Liver (tissue), 9 donors: Measurements from ENCODE around the gene TIAM1. TPM values are rescaled to one million over a fixed set of nuclear protein-coding genes. Genes with fewer than 3 reads are reported as not detected.

Source experiments
- DNase-seq: peaks from one replicate; pipeline ENCODE4 v3.0.0-alpha.2; 2017; ENCODE audit warnings: low spot score
- H3K27ac ChIP-seq, 2 donors: one replicate each; pipeline ENCODE4 v1.7.0; 2013; ENCODE audit warnings: inconsistent platforms in 2 of 2, low read length in 2 of 2, control low read depth in 1 of 2, low read depth in 1 of 2, mild to moderate bottlenecking in 1 of 2
- H3K27me3 ChIP-seq, 4 donors: one replicate each; pipeline versions ENCODE4 v1.6.1 to v1.7.0; 2013; ENCODE audit warnings: low read length in 3 of 4, inconsistent platforms in 1 of 4, mild to moderate bottlenecking in 1 of 4, moderate library complexity in 1 of 4; ENCODE audit not compliant: control insufficient read depth in 4 of 4, insufficient read depth in 4 of 4
- H3K36me3 ChIP-seq, 4 donors: one replicate each; pipeline versions ENCODE4 v1.6.1 to v1.7.0; 2013; ENCODE audit warnings: low read length in 3 of 4, mild to moderate bottlenecking in 3 of 4, low read depth in 1 of 4, moderate library complexity in 1 of 4; ENCODE audit not compliant: control insufficient read depth in 4 of 4, insufficient read depth in 3 of 4
- H3K4me1 ChIP-seq, 4 donors: one replicate each; pipeline versions ENCODE4 v1.6.1 to v1.7.0; 2013; ENCODE audit warnings: low read length in 3 of 4, mild to moderate bottlenecking in 3 of 4, moderate library complexity in 1 of 4; ENCODE audit not compliant: control insufficient read depth in 4 of 4, insufficient read depth in 4 of 4
- H3K4me3 ChIP-seq, 3 donors: one replicate each; pipeline versions ENCODE4 v1.6.1 to v1.7.0; 2013; ENCODE audit warnings: low read length in 3 of 3, control low read depth in 1 of 3, low read depth in 1 of 3, mild to moderate bottlenecking in 1 of 3
- H3K9ac ChIP-seq, 2 donors: one replicate each; pipeline ENCODE4 v1.7.0; 2013; ENCODE audit warnings: low read length in 2 of 2, mild to moderate bottlenecking in 2 of 2, moderate library complexity in 2 of 2, control low read depth in 1 of 2, low read depth in 1 of 2
- H3K9me3 ChIP-seq, 4 donors: one replicate each; pipeline versions ENCODE4 v1.6.1 to v1.7.0; 2013; ENCODE audit warnings: low read length in 3 of 4; ENCODE audit not compliant: control insufficient read depth in 4 of 4
- ATF3 ChIP-seq: IDR thresholded peaks from 2 replicates; pipeline ENCODE4 v1.6.1; 2016; ENCODE audit warnings: antibody characterized with exemption
- CTCF ChIP-seq: fragments of 150-350 bp; IDR thresholded peaks from 2 replicates; pipeline ENCODE4 v1.5.1; 2017; ENCODE audit warnings: improper control_type of control experiment, low read depth, low read length; ENCODE audit not compliant: missing input control
- EGR1 ChIP-seq, 2 donors: IDR thresholded peaks; 2 replicates each; pipeline ENCODE4 v1.6.1; 2016 to 2018; ENCODE audit warnings: antibody characterized with exemption in 2 of 2, low read depth in 2 of 2
- FOXA1 ChIP-seq: IDR thresholded peaks from 2 replicates; pipeline ENCODE4 v1.6.1; 2016; ENCODE audit warnings: antibody characterized with exemption
- GABPA ChIP-seq, 2 donors: IDR thresholded peaks in 1 of 2; conservative IDR thresholded peaks in 1 of 2; 2 replicates each; pipeline ENCODE4 v1.6.1; 2016; ENCODE audit warnings: antibody characterized with exemption in 2 of 2, mild to moderate bottlenecking in 1 of 2, moderate library complexity in 1 of 2
- JUND ChIP-seq, 2 donors: IDR thresholded peaks; 2 replicates each; pipeline ENCODE4 v1.6.1; 2016; ENCODE audit warnings: antibody characterized with exemption in 2 of 2
- NR2F2 ChIP-seq: IDR thresholded peaks from 2 replicates; pipeline ENCODE4 v1.6.1; 2016; ENCODE audit warnings: antibody characterized with exemption
- RAD21 ChIP-seq, 2 donors: IDR thresholded peaks; 2 replicates each; pipeline ENCODE4 v1.6.1; 2016; ENCODE audit warnings: antibody characterized with exemption in 2 of 2, mild to moderate bottlenecking in 2 of 2
- REST ChIP-seq: IDR thresholded peaks from 2 replicates; pipeline ENCODE4 v1.6.1; 2016; ENCODE audit warnings: antibody characterized with exemption, mild to moderate bottlenecking
- RXRA ChIP-seq, 2 donors: IDR thresholded peaks; 2 replicates each; pipeline ENCODE4 v1.6.1; 2017 to 2018; ENCODE audit warnings: antibody characterized with exemption in 2 of 2, mild to moderate bottlenecking in 1 of 2
- TAF1 ChIP-seq: conservative IDR thresholded peaks from 2 replicates; pipeline ENCODE4 v1.6.1; 2016; ENCODE audit warnings: antibody characterized with exemption, mild to moderate bottlenecking
- ZBTB33 ChIP-seq: IDR thresholded peaks from 2 replicates; pipeline ENCODE4 v1.6.1; 2016; ENCODE audit warnings: antibody characterized with exemption
- WGBS: extraction: QIAGEN DNeasy Blood & Tissue Kit; methylation state at CpG from one replicate; pipeline ENCODE4 v1.1.7; 2013; 5-methylcytosine and 5-hydroxymethylcytosine counted together
- polyA plus RNA-seq, 2 donors: library from polyadenylated mRNA; stranded (reverse) in 1 of 2; unstranded in 1 of 2; fragments of 200-250 nt in 1 of 2; fragments of >200 nt in 1 of 2; fragmentation: Nextera tagmentation in 1 of 2; extraction: Ambion mirVana in 1 of 2; gene quantifications; one replicate each; pipeline versions ENCODE4 v1.2.1 to v1.2.3, GENCODE V29; 2013 to 2015
- total RNA-seq, 2 donors: library from RNA; depleted of rRNA; stranded (reverse); fragments of >200 nt; gene quantifications; one replicate each; pipeline ENCODE4 v1.2.3, GENCODE V29; 2014
- donor health status: healthy.
- donor health status: healthy.
- donor health status: healthy.
- donor health status: healthy.
- donor health status: healthy.

TIAM1 gene
- total and polyA plus RNA-seq, 4 donors, result 3.0 to 7.4 (median 4.8) TPM

GRCh38 chr21:31072533-31072932 is 271.5 kb downstream of the TIAM1 start:
- Histone ChIP-seq H3K36me3 (no peaks in the 10 kb centered on the region), H3K9me3 (no peaks in the 10 kb centered on the region), H3K27me3 (no peaks in the 10 kb centered on the region), H3K4me3 (no peak overlapping the region), H3K9ac (no peak overlapping the region), H3K4me1 (no peaks in the 10 kb centered on the region), H3K27ac (no peak overlapping the region)
- TF ChIP-seq EGR1 (IDR thresholded peaks at IDR 0.05; ENCODE audit: low read depth in 2 of 2) (no peak), REST (no peak), FOXA1 (no peak), NR2F2 (no peak), JUND (IDR thresholded peaks at IDR 0.05) (no peak), ATF3 (no peak), ZBTB33 (no peak), GABPA (IDR thresholded peaks at IDR 0.05 in 1 of 2, conservative IDR thresholded peaks at IDR 0.05 in 1 of 2) (no peak), CTCF (no peak), TAF1 (no peak), RXRA (IDR thresholded peaks at IDR 0.05) (no peak), RAD21 (IDR thresholded peaks at IDR 0.05) (no peak)
- DNase-seq, result no peak
- 53% methylated on average over 4 of the region's 4 CpGs for WGBS
